ENCODE measurements around the gene B3GALT5. TPM values are rescaled to one million over a fixed set of nuclear protein-coding genes. Genes with fewer than 3 reads are reported as not detected.

B3GALT5 gene
- total RNA-seq, 1 donor from 2014 or later, result not detected

- DNase-seq (ENCODE audit: low read depth, low spot score), result no peak
Observed at GRCh38 chr21:39604951-39605350, 7.8 kb upstream of the B3GALT5 start.

GRCh38 chr21:39610703-39611102 lies 2.0 kb upstream of the B3GALT5 start:
- no peak for DNase-seq (ENCODE audit: low read depth, low spot score)

- no peak for DNase-seq (ENCODE audit: low read depth, low spot score)
Observed at GRCh38 chr21:39611551-39612190, 1.1 kb upstream of the B3GALT5 start.

GRCh38 chr21:39613041-39613934 lies 548 bp downstream of the B3GALT5 start:
- DNase-seq (ENCODE audit: low read depth, low spot score), result no peak

- DNase-seq (ENCODE audit: low read depth, low spot score), result no peak
Observed at GRCh38 chr21:39616211-39616772, 3.6 kb downstream of the B3GALT5 start.

GRCh38 chr21:39620856-39621255 lies 8.1 kb downstream of the B3GALT5 start:
- DNase-seq (ENCODE audit: low read depth, low spot score), result no peak

- no peak for DNase-seq (ENCODE audit: low read depth, low spot score)
Observed at GRCh38 chr21:39625211-39625895, 12.6 kb downstream of the B3GALT5 start.

GRCh38 chr21:39628385-39628784 lies 15.6 kb downstream of the B3GALT5 start:
- no peak for DNase-seq (ENCODE audit: low read depth, low spot score)

- DNase-seq (ENCODE audit: low read depth, low spot score), result no peak
Observed at GRCh38 chr21:39630191-39630591, 17.5 kb downstream of the B3GALT5 start.

GRCh38 chr21:39630827-39631226 lies 18.1 kb downstream of the B3GALT5 start:
- DNase-seq (ENCODE audit: low read depth, low spot score), result no peak

GRCh38 chr21:39631842-39632562 lies 19.3 kb downstream of the B3GALT5 start:
- no peak for DNase-seq (ENCODE audit: low read depth, low spot score)

- no peak for DNase-seq (ENCODE audit: low read depth, low spot score)
Observed at GRCh38 chr21:39632796-39633442, 20.2 kb downstream of the B3GALT5 start.

- no peak for DNase-seq (ENCODE audit: low read depth, low spot score)
Observed at GRCh38 chr21:39633770-39634181, 21.0 kb downstream of the B3GALT5 start.

GRCh38 chr21:39634507-39634906 lies 21.8 kb downstream of the B3GALT5 start:
- DNase-seq (ENCODE audit: low read depth, low spot score), result no peak

GRCh38 chr21:39637197-39637970 lies 24.6 kb downstream of the B3GALT5 start:
- DNase-seq (ENCODE audit: low read depth, low spot score), result no peak

- no peak for DNase-seq (ENCODE audit: low read depth, low spot score)
Observed at GRCh38 chr21:39637971-39638240, 25.2 kb downstream of the B3GALT5 start.

GRCh38 chr21:39638281-39638680 lies 25.5 kb downstream of the B3GALT5 start:
- DNase-seq (ENCODE audit: low read depth, low spot score), result no peak

- no peak for DNase-seq (ENCODE audit: low read depth, low spot score)
Observed at GRCh38 chr21:39640754-39641153, 28.0 kb downstream of the B3GALT5 start.

GRCh38 chr21:39641827-39642450 lies 29.2 kb downstream of the B3GALT5 start:
- no peak for DNase-seq (ENCODE audit: low read depth, low spot score)

Measured in pulmonary artery endothelial cell (primary cell).